ENCODE data around the gene TRIO.

Gene TRIO

DNA sequence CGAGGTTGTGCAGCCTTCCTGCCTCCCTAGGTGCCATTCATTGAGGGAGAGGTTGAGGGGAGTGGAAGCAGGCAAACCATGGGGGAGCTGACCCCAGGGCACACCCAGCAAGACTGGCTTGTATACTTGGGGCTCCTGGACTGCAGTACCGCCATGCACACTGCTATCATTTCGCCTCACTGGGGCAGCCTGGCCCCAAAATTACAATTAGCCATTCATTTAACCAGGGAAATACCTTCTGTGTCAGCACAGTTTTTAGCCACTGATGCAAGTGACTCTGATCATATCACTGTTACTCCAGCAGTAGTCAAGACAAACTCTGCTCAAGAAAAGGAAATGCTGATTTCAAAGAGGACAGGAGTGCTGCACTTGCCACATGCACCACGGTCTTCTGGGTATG is 109.7 kb downstream of the TRIO start:
- no peak for DNase-seq

GRCh38 chr5:14254686-14255085 is 111.5 kb downstream of the TRIO start:
- no peak for DNase-seq

DNA sequence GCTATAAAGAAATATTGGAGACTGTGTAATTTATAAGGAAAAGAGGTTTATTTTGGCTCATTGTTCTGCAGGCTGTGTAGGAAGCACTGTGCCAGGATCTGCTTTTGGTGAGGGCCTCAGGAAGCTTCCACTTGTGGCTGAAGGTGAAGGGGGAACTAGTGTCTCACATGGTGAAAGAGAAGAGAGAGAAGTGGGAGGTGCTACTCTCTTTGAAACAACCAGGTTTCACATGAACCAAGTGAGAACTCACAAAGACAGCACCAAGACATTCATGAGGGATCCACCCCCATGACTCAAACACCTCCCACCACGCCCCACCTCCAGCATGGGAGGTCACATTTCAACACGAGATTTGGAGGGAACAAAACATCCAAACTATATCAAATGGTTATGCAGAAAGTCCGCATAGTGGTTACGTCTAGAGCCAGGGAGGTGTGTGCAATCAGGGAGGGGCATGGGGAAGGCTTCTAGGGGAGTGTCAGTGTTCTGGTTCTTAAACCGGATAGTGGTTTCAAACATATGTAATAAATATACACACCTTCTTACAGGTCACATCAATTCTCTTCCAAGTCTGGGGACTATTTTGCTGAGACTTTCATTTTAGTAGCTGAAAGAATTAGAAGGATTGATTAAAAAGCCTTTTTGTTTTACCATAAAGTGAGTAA is 113.0 kb downstream of the TRIO start:
- DNase-seq = no peak

GRCh38 chr5:14256756-14257393 is 113.7 kb downstream of the TRIO start:
- DNase-seq = no peak

DNA sequence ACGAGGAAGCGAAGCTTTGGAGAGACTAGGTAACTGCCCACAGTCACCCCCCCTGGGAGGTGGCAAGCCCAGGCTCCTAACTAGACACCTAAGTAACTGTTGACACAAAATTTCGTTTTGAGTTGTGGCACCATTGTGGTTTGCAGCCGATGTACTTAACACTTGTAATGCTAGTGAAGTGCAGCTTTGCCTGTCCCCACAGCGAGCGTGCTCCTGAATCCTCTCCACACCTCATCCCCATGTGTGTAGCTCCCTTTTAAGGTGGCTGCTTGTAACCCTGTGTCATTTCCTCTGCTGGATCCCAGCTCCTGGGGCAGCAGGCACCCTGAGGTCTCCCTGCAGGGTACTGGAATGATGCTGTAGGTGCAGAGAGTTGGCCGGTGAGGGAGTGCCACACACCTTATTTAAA is 114.9 kb downstream of the TRIO start:
- no peak for DNase-seq

DNA sequence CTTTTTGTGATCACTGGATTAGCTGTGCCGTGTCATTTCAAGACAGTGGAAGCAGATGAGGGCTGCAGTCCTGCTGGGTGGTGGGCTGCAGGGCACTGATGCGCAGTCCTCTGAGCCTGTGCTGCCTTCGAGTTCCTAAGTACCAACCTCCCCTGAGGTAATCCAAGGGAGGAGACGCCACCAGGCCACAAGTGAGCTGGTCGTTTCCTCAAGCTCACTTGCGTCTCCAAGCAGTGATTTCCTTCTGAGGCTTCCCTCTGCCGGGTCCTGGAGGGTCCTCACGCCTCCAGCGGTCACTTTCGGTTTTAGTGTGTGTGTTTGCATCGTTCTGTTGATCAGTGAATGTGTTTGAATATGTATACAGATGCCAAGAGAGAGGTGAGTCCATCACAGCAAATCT is 115.7 kb downstream of the TRIO start:
- DNase-seq = no peak

DNA sequence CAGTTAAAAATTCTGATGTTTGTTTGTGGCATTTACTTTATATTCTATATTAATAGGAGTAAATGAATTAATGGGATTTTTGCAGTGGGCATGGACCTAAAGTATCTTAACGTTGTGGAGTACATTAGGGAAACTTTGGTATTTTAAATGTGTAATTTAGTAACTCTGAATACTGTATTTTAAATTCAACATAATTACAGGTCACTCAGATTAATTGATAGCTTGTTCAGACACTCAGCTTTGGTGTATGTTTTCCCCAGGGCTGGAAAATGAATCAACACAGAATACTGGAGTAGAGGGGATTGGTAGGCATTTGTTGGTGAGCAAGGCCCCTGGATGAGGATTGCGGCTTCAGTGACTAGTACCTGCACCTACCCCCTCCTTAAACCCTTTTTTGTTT is 117.5 kb downstream of the TRIO start:
- no peak for DNase-seq

DNA sequence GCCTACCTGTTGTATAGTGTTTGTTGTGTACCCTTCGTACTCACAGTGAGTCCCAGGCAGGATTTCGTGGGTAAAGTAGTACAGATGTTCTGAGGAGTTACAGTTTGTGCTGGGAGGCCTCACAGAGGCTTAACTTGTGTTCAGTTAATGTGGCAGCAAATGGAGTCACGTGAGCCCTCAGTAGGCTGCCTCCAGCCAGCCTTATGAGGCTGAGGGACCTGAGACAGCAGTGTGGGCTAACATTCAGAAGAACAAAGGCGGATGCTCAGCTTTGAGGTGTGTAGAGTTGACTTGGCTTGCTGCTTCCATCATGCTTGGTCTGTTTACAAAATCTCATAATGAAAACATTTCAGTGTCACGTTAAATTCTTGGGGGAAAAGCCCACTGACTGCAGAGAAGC is 118.1 kb downstream of the TRIO start:
- no peak for DNase-seq

DNA sequence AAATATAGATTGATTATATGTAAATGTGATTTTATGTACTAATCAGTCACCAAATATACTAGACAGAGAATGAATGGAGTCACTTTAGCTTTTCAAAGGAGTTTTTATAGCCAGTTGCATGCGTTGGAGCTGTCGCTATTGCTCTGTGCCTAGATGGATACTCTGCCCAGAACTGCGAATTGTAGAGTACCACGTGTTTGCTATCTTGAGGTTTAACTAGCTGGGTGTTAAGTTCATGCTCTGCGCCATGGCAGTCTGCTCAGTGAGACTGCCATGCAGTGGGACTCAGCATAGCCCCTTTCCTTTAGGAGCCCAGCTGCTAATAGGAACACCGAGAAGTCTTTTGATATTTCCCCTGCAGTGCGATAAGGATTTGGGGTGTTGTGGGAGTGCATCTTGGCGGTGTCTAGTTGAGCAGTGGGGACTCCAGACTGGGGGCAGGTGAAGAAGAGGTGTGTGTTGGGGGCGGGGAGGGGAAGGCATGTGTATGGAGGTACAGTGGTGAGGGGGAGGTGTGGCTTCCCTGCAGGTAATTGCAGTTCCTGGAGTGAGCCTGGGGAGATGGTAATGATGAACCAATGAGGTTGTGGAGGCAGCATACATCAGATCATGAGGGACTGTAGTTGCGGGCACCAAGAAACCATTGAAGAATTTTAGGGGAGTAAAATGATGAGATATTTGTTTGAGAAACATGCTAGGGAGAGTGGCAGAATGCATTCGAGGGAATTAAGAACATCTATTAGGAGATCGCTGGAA is 118.9 kb downstream of the TRIO start:
- no peak for DNase-seq

DNA sequence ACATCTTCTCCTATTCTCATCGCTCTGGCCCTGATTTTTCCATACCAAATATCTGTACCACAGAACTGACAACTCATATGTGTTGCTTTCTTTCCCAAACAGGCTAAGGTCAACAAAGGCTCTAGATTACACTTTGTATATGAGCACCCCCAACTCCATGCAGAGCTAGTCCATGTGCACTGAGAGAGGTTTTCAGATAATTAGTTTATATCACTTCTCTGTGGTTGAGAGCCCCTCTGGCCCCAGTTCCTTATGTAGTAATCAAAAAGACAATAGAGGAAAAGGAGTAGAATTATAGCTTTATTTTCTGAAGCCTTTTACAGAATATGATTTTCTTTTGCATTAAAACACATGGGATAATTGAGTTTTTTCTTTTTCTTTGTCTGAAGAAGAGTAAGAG is 120.0 kb downstream of the TRIO start:
- DNase-seq = no peak

DNA sequence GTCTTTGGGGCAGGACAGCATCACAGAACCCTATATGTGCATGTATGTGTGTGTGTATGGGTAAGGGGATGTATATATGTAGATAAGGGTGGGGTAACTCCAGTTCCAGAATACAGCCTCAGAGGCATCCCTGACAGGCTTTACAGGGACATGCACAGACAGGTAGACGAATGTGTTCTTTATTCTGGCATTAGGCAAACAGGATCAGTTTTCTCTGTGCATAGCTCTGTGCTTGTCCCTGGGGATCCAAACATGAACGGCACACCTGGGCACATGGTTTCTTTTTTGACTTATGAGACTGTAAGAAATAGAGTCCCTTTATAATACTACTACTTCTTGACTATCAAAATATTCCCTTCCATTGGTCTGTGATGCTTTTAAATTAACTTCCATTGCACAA is 120.6 kb downstream of the TRIO start:
- DNase-seq = no peak

GRCh38 chr5:14264605-14265316 is 121.6 kb downstream of the TRIO start:
- peak; percentile 30 to 60 (median 52) for DNase-seq

DNA sequence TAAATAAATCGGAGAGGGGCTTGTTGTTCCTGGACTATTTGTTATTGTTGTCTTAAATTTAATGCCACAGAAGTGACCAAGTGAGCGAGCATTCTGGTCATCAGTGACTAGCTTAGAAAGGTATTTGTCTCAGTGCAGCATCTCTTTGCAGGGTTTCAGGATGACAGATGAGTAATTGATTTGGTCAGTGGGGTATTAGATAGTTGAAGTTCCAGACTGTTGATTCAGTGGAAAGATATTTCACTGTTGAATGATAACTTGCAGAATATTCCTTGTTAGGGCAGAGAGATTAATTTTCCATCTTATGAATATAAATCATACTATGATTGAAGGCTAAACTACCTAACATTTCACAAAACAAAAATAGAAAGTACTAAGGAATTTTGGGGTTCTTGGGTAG is 122.4 kb downstream of the TRIO start:
- no peak for DNase-seq

- DNase-seq = no peak
Observed at GRCh38 chr5:14266171-14266570, 123.0 kb downstream of the TRIO start.

GRCh38 chr5:14266686-14267085 is 123.5 kb downstream of the TRIO start:
- no peak for DNase-seq

GRCh38 chr5:14267166-14267838 is 124.2 kb downstream of the TRIO start:
- no peak for DNase-seq

DNA sequence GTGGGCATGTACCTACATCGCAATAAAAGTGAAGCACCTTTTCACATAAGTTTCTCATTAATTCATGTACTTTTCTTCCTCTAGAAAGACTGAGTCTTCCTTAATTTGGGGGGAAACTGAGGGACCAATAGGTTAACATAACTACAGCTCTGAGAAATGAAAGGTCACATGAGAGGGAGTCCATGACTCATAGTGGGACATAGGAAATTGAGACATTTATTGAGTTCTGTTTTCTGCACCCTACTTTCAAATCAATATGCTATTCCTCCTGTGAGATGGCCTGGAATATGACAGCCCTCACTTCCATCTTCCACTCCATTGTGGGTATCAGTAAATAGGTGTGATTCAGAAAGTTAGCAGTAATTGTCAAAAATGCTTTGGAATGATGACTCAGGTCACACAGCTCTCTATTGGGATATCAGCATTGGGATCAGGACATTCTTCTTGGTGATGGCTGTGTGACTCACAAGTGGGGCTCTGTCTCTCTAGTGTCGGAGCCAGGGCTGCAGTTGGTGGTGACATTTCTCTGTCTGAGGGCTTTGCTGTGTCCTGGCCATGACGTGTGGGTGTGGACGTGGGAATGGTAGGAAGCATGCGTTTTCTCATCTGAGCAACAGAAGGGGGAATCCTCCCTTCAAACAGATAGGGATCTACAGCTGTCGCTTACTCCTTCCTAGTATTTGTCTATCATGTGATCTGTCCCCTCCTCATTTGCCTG is 125.0 kb downstream of the TRIO start:
- no peak for DNase-seq

DNA sequence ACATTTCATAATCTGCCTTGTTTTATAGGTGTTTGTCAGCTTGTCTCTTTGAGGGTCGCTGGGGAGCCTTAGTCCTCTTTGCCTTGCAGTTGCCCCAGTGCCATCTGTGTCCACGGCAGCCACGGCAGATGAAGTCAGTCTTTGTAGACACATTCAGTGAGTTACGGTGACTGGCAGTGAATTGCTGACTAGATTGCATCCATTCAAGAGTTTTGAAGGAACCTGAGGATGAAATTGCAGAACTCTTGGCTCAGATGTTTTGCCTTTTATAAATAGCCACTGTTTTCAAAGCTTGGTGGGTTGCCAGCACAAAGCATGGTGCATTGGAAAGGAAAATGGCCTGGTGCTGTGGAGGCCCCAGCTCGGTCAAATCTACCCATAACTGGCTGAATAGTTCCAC is 125.6 kb downstream of the TRIO start:
- no peak for DNase-seq

DNA sequence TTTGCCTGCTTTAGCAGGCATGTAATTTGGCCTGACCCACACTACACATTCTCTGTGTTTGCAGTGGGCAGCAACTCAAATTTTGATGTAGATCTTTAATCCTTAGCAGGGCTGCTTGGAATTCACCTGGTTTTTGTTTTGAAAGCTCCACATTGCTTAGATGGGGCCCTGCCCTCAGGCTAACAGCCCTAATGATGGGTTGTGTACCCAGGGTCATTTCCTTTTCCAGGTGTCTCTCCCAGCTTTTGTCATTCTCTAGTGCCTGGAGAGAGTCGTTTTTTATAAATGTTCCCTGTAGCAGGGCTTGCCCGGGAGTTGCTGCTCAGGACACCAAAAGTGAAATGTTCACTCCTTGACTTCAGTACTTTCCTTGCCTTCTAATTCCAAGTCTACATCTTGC is 126.3 kb downstream of the TRIO start:
- no peak for DNase-seq

- DNase-seq = peak in 1 of 6 experiments; percentile 9
Observed at GRCh38 chr5:14270209-14270702, 127.1 kb downstream of the TRIO start.

DNA sequence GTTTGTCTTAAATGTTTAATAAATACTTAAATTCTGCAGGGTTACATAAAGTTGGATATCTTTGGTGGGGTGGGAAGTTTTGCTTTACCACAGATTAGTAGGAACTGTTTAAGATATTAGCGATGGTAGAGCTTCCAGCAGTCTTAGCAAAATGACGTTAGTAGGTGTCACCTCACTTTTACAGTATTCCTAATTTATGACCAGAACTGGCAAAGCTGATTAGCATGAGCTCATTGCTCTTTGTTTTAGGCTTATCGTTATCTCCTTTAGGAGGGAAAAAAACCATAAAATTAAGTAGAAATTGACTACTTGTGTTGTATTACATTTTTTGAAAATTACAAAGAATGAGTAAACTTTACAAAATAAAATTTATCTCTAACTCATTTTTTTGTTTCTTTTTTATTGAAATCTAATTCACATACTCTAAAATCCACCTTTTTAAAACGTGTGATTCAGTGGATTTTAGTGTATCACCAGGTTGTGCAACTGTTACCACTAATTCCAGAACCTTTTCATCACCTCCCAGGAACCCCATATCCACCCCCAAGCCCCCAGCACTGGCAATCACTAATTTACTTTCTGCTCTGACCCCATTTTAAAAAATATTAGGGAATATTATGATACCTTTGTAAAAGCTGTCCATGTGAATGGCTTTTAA is 129.5 kb downstream of the TRIO start:
- no peak for DNase-seq
